ENCODE results near the gene LSM4. TPM values are rescaled to one million over a fixed set of nuclear protein-coding genes. Genes with fewer than 3 reads are reported as not detected.

LSM4 gene
- total and polyA plus RNA-seq, 2 of the 13 experiments (the other 11 are each of a cell fraction or from before 2014, with no cell fraction given): 65.8 to 166 TPM

DNA sequence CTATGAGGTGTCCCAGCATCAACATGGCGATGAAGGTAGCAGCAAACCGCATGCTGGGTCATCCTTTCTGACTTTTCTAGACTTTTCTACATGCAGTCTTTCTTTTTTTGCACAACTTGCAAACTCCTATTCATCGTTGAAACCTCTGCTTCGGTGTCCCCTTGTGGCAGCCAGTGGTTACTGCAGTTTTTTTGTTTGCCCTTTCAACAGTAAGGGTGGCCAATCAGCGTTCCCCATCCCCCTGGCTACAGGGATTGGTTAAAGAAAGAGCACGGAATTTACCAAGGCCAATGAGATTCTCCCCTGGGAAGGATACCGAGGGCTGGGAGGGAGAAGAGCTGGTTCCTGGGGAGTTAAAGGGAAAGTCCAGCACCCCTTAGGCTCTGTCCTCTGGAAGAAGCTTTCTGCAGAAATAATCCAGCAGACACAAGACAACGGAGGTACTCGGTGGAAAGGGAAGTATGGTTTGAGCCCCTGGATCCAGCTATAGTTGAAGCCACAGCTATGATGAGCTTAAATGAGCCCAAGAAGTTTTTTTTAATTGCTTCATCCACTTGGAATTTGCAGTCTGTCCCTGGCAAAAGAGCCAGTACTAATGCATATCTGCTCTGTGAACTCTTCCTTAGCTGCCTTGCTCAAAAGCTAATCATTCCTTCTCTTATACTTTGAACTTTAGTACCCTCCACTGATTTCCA is 5.6 kb upstream of the LSM4 start (continued):
- TF ChIP-seq FOXK1 (CRISPR knock-in tag; IDR thresholded peaks at IDR 0.05; ENCODE audit: borderline replicate concordance, low read depth) (0 out of 2 replicates have a peak, but pooled peaks have one; percentile 28), TEAD3 (CRISPR knock-in tag; optimal IDR thresholded peaks at IDR 0.05; ENCODE audit: borderline replicate concordance) (peak; percentile 92), NFE2L1 (CRISPR knock-in tag; IDR thresholded peaks at IDR 0.05; ENCODE audit: borderline replicate concordance) (no peak), RXRB (CRISPR knock-in tag; IDR thresholded peaks at IDR 0.05; ENCODE audit: borderline replicate concordance) (no peak; the same call in 1 of the 2 replicates), MED1 (CRISPR knock-in tag; IDR thresholded peaks at IDR 0.05) (0 out of 2 replicates have a peak, but pooled peaks have one; percentile 3), ZNF280D (CRISPR knock-in tag; IDR thresholded peaks at IDR 0.05) (peak; percentile 63; the same call in 1 of the 2 replicates), GFI1 (CRISPR knock-in tag; IDR thresholded peaks at IDR 0.05; ENCODE audit: borderline replicate concordance) (peak; percentile 63; the same call in 1 of the 2 replicates), SP2 (CRISPR knock-in tag; IDR thresholded peaks at IDR 0.05) (peak; percentile 56), ZNF17 (CRISPR knock-in tag; IDR thresholded peaks at IDR 0.05) (no peak), DPF2 (CRISPR knock-in tag; IDR thresholded peaks at IDR 0.05; ENCODE audit: borderline replicate concordance, low read depth) (no peak), HMGXB3 (CRISPR knock-in tag; IDR thresholded peaks at IDR 0.05; ENCODE audit: borderline replicate concordance) (0 out of 2 replicates have a peak, but pooled peaks have one; percentile 20), NCOA2 (CRISPR knock-in tag; IDR thresholded peaks at IDR 0.05) (peak; percentile 13; the same call in 1 of the 2 replicates)
- TF ChIP-seq, protein P1, sequence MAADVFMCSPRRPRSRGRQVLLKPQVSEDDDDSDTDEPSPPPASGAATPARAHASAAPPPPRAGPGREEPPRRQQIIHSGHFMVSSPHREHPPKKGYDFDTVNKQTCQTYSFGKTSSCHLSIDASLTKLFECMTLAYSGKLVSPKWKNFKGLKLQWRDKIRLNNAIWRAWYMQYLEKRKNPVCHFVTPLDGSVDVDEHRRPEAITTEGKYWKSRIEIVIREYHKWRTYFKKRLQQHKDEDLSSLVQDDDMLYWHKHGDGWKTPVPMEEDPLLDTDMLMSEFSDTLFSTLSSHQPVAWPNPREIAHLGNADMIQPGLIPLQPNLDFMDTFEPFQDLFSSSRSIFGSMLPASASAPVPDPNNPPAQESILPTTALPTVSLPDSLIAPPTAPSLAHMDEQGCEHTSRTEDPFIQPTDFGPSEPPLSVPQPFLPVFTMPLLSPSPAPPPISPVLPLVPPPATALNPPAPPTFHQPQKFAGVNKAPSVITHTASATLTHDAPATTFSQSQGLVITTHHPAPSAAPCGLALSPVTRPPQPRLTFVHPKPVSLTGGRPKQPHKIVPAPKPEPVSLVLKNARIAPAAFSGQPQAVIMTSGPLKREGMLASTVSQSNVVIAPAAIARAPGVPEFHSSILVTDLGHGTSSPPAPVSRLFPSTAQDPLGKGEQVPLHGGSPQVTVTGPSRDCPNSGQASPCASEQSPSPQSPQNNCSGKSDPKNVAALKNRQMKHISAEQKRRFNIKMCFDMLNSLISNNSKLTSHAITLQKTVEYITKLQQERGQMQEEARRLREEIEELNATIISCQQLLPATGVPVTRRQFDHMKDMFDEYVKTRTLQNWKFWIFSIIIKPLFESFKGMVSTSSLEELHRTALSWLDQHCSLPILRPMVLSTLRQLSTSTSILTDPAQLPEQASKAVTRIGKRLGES (CRISPR knock-in tag; IDR thresholded peaks at IDR 0.05; ENCODE audit: borderline replicate concordance): no peak
- TF ChIP-seq, protein P2, sequence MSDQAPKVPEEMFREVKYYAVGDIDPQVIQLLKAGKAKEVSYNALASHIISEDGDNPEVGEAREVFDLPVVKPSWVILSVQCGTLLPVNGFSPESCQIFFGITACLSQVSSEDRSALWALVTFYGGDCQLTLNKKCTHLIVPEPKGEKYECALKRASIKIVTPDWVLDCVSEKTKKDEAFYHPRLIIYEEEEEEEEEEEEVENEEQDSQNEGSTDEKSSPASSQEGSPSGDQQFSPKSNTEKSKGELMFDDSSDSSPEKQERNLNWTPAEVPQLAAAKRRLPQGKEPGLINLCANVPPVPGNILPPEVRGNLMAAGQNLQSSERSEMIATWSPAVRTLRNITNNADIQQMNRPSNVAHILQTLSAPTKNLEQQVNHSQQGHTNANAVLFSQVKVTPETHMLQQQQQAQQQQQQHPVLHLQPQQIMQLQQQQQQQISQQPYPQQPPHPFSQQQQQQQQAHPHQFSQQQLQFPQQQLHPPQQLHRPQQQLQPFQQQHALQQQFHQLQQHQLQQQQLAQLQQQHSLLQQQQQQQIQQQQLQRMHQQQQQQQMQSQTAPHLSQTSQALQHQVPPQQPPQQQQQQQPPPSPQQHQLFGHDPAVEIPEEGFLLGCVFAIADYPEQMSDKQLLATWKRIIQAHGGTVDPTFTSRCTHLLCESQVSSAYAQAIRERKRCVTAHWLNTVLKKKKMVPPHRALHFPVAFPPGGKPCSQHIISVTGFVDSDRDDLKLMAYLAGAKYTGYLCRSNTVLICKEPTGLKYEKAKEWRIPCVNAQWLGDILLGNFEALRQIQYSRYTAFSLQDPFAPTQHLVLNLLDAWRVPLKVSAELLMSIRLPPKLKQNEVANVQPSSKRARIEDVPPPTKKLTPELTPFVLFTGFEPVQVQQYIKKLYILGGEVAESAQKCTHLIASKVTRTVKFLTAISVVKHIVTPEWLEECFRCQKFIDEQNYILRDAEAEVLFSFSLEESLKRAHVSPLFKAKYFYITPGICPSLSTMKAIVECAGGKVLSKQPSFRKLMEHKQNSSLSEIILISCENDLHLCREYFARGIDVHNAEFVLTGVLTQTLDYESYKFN (CRISPR knock-in tag; conservative IDR thresholded peaks at IDR 0.05): peak; percentile 35
